SK-N-SH (cell line): ENCODE data around the gene RNF7.

Experiments used
- CTCF ChIP-seq: fragments of 200-600 bp; sonication (generic); IDR thresholded peaks from 2 replicates; pipeline ENCODE4 v1.6.1; 2017; ENCODE audit warnings: antibody characterized with exemption, mild to moderate bottlenecking, moderate library complexity
- EP300 ChIP-seq, 2 experiments: IDR thresholded peaks; 2 replicates each; pipeline versions ENCODE4 v1.4.0 to v1.6.1; 2012; ENCODE audit warnings: borderline replicate concordance in 1 of 2, low read depth in 1 of 2, low read length in 1 of 2
- FOXM1 ChIP-seq: IDR thresholded peaks from 2 replicates; pipeline ENCODE4 v1.4.0; 2012; ENCODE audit warnings: low read depth, mild to moderate bottlenecking
- GABPA ChIP-seq: IDR thresholded peaks from 2 replicates; pipeline ENCODE4 v1.4.0; 2012; ENCODE audit warnings: low read depth, mild to moderate bottlenecking
- GATA2 ChIP-seq: sonication (generic); formaldehyde crosslinking; IDR thresholded peaks from 2 replicates; pipeline ENCODE4 v1.5.0; 2020; ENCODE audit warnings: mild to moderate bottlenecking, missing genetic modification reagents
- JUND ChIP-seq: IDR thresholded peaks from 2 replicates; pipeline ENCODE4 v1.4.0; 2012
- POLR2AphosphoS5 ChIP-seq: IDR thresholded peaks from 2 replicates; pipeline ENCODE4 v1.6.1; 2012; ENCODE audit warnings: low read depth, low read length
- RAD21 ChIP-seq: IDR thresholded peaks from 2 replicates; pipeline ENCODE4 v1.6.1; 2012; ENCODE audit warnings: mild to moderate bottlenecking, low read length
- SIN3A ChIP-seq: IDR thresholded peaks from 2 replicates; pipeline ENCODE4 v1.6.1; 2012; ENCODE audit warnings: low read depth, mild to moderate bottlenecking, low read length, moderate library complexity, borderline replicate concordance
- TCF12 ChIP-seq: IDR thresholded peaks from 2 replicates; pipeline ENCODE4 v1.4.0; 2012
- TEAD4 ChIP-seq: IDR thresholded peaks from 2 replicates; pipeline ENCODE4 v1.4.0; 2012; ENCODE audit warnings: mild to moderate bottlenecking, borderline replicate concordance; ENCODE audit not compliant: insufficient read depth
- USF2 ChIP-seq: fragments of 150-350 bp; IDR thresholded peaks from 2 replicates; pipeline ENCODE4 v1.6.1; 2017; ENCODE audit warnings: antibody characterized with exemption, low read length, low read depth, borderline replicate concordance
- TF ChIP-seq, protein P1 (sequence below): IDR thresholded peaks from 2 replicates; pipeline ENCODE4 v1.4.0; 2012; ENCODE audit warnings: low read depth, borderline replicate concordance

DNA sequence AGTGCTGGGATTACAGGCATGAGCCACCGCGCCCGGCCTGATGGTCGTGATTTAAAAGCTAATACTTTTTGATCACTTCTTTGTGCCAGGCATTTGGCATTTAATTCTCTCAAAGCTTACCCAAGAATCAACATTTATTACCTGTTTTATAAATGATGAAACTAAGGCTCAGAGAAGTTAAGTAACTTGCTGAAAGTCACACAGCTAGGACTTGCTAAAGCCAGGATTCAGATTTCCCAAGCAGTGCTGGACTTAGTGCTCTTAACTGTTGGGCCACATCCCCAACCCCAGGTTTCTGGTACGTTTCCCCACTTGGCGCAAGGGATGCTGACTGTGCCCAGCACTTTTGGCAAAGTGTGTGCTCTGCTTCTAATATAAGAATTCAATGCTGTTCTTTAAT lies 35.6 kb downstream of the RNF7 start:
- TF ChIP-seq CTCF (no peak), TEAD4 (no peak), TCF12 (no peak), GABPA (no peak), EP300 (IDR thresholded peaks at IDR 0.05; ENCODE audit: borderline replicate concordance in 1 of 2, low read depth in 1 of 2, low read length in 1 of 2) (no peak), RAD21 (no peak), SIN3A (no peak), USF2 (no peak), FOXM1 (no peak), GATA2 (no peak), POLR2AphosphoS5 (no peak), JUND (no peak)
- TF ChIP-seq, protein P1, sequence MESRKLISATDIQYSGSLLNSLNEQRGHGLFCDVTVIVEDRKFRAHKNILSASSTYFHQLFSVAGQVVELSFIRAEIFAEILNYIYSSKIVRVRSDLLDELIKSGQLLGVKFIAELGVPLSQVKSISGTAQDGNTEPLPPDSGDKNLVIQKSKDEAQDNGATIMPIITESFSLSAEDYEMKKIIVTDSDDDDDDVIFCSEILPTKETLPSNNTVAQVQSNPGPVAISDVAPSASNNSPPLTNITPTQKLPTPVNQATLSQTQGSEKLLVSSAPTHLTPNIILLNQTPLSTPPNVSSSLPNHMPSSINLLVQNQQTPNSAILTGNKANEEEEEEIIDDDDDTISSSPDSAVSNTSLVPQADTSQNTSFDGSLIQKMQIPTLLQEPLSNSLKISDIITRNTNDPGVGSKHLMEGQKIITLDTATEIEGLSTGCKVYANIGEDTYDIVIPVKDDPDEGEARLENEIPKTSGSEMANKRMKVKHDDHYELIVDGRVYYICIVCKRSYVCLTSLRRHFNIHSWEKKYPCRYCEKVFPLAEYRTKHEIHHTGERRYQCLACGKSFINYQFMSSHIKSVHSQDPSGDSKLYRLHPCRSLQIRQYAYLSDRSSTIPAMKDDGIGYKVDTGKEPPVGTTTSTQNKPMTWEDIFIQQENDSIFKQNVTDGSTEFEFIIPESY, result no peak
